HG03066 (cell line): ENCODE results near the gene FBLN1.
"Not testable (repeated sequence)": the region's sequence is repeated elsewhere in the genome, so short reads cannot be mapped to it uniquely, and the experiment has no call there.

ENCODE experiments used
- ATAC-seq: cut with Tn5 transposase; IDR thresholded peaks from one replicate; pipeline ENCODE4 v1.9.1; 2021; ENCODE audit warnings: low read depth; ENCODE audit not compliant: unreplicated experiment

Gene FBLN1

DNA sequence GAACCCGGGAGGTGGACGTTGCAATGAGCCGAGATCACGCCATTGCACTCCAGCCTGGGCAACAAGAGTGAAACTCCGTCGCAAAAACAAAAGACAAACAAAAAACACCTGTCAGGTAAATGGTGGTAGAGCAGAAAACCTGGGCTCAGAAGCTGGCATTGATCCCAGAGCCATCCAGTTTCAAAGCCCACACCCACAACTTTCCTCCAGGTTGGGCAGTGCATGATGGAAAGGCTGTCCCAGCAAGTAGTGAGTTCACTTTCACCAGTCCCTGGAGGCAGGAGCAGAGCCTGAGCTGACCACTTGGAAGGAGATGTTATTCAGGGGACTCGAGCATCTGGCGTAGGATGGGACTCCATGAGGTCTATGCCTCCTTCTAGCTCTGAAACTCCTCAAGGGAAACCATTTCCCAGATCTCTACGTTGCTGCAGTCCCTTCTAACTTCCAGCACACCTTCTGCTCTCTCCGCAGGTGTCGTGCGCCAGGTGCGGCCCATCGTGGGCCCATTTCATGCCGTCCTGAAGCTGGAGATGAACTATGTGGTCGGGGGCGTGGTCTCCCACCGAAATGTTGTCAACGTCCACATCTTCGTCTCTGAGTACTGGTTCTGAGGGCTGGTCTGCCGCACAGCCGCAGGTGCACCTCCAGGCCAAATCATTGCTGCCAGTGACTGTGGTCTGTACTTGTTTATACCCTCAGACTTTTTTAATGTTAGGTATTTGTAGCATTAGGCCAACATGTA, 97.3 kb downstream of the FBLN1 start:
- ATAC-seq = no peak

DNA sequence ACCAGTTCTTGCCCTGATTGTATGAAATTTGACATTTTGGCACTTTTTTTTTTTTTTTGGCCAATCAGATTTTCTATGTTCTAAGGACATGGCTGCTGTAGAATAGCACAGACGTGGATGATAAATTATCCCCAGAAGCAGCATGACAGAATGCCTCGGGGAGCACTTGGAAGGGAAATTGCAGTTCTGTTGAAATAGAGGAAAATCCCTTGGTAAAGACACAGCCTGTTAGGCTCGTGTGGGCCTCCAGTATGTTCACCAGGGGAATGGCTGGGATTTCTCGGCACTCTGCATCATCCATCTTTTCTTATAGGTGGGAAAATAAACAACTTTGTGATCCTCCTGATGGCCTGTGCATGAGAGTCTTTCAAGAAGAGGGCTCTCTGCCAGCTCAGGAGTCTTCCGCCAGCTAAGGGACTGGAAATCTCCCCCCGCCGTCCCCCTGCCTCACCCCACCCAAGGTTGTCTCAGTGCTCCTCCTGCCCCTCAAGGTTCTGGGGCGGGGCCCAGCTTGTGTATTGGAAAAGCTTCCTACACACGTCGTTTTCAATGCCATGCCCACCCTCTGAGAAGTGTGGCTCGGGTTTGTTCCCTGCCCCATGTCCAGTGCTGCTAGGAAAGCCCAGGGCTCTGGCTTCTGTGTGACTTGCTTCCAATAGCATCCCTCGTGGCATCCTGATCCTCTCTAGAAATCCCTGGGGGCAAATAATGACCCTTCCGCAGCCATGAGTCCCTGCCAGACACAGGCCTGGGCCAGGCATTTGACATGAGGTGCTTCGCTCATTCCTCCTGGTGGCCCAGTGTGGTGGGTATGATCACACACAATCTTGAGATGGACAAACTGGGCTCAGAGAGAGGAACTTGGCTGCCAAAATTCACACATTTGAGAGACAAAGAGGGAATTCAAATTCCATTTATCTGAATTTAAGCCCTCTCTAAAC, 98.4 kb downstream of the FBLN1 start:
- ATAC-seq = no peak

DNA sequence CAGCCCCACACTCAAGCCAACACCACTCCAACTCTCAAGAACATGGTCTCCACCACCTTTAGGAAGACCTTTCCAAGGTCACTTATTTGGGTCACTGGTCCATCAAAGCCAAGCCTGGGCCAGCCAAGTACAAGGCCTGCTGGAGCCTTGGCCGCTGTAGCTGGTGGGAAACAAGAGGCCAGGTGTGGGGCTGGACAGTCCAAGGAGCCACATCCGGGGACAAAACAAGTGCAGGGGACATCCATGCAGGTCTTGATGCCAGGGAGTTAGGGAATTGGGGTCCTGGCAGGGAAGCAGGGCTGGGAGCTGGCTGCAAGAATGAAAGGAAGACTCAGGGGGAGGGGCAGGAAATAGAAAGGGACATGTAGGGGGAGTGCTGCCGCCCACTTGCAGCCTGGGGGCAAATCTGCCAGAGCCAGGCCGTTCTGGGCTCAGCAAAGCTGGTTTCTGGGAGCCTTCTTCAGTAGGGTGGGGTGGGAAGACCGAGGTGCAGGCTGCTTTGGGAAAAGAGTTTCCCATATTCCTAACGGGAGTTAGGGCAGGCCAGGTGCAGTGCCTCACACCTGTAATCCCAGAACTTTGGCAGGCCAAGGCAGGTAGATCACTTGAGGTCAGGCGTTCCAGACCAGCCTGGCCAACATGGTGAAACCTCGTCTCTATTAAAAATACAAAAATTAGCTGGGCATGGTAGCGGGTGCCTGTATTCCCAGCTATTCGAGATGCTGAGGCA, 99.5 kb downstream of the FBLN1 start:
- ATAC-seq = no peak

DNA sequence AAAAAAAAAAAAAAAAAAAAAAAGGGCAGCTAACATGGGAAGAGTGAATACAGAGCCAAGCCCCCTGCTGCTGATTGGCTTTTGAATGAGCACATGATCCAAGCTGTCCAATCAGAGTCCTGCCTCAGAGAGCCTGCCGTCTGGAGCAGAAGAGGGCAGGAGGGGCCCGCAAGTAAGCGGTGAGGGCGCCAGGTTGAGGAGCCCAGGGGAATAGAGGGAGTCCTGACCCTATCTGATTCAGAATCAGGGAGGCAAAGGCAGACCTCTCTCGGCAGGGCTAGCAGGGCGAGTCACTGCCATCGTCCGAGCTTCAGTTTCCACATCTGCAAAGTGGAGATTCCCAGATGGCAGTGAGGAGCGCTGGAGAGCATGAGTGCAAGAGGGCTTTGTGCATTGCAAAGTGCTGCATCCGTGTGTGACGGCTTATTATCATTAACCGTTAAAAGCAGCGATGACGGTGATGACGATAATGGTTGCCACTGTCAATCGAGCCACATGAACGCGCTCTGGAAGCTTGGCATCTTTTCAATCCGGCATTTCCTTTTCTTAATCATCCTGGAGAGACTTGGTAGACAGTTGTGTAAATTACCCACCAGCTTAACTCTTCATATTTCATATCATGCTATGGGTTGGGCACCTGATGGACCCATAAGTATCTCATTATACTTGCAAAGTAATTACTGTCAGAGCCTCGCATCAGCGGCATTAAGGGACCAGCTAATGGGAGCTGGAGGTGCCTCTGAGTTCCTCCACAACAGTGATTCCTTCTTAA, 100.3 kb downstream of the FBLN1 start:
- ATAC-seq = no peak

DNA sequence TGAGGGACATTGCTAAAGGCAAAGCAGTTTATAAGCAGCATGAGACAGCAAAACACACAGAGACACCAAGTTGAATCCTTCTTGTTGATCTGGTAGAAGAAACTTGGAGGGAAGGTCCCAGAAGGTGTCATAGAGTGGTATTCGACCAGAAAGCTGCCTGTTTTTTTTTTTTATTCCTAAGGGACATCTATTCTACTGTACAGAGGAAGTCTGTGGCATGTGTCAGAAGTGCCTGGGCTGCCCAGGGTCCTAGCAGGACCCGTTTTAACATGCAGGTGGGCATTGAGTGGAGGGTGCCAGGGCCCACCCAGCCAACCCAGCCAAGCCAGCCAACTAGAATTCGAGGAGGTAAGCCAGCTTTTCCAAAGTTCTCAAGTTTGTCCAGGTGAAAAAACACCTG, 100.9 kb downstream of the FBLN1 start:
- no peak for ATAC-seq

DNA sequence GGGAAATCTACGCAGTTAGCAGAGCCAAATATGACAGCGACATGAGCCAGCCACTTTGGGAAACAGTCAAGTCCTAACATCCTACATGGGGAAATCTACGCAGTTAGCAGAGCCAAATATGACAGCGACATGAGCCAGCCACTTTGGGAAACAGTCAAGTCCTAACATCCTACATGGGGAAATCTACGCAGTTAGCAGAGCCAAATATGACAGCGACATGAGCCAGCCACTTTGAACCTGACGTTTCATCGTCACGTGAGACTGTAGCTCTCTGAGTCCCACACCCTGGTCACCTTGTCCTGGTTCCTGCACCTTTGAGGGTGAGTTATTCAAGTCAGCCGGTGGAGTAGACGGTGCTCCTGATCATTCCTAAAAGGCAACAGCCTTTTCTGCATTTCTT, 105.4 kb downstream of the FBLN1 start:
- not testable (repeated sequence) for ATAC-seq

DNA sequence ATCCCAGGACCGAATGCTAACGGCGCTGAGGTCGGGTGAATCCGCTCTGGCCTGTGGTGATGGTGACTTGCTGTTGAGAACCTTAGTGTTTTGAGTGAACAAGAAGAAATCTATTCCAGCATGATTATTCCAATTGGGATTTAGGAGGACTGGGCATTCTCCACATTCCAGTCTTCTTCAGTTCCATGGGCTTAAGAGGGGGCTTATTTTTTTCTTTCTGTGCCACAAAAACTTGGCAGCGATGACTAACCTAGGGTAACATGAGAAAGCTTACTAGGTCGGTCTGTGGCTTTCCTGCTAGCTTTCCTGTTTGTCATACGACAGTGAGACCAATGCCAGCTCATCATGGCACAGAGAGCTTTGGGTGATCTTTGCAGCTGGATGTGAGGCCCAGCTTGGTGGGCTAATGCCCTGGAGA, 106.1 kb downstream of the FBLN1 start:
- ATAC-seq = no peak

DNA sequence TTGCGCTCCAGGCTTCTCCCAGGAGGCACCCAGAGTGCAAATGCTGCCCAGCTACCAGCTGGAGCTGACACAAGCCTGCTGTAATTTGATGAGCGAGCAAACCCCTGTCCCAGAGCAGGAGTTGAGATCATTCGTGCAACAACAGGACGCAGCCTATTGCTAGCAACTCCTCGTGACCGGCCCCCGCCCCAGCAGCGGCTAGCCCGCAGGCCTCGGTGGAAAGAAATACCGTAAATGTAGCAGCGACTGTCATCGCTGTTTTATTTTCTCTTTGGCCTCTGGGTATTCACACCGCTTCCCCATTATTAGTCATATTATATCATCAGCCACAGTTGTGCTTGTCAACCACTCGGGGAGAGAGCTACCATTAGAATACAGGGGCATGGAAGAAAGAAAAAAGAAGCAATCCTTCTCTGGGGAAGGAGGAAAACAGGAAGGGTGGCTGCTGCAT, 109.8 kb downstream of the FBLN1 start:
- ATAC-seq = no peak

DNA sequence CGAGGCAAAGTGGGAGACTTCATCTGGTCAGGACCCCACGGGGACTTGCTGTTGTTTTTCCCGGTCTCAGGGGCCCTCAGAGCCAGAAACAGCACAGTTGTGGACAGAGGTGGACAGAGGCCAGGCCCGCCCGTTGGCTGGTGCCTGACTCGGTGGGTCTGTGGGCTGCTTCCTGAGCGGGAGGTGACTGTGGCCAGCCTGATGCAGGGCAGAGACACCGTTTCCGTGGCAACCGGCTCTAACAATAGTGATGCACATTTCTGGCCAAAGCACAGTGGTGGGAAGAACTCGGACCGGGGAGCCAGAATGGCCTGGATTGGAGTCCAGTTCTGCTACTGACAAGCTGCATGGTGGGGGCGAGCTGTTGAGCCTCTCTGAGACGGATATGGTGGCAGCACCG, 110.3 kb downstream of the FBLN1 start:
- no peak for ATAC-seq

DNA sequence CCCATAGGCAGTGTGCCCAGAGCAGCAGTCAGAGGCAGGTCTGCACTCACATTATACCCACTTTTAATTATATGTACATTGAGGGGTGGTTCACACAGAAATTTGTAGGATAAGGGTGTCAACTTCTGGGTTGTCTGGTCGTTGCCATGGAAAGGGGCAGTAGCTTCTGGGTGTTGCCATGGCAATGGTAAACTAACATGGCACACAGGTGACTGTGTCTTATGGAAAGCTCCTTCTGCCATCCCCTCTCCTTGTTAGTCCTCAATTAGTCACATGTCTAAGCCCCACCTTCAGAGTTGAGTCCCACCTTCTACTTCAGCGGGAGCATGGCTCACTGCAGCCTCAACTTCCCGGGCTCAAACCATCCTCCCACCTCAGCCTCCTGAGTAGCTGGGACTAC, 112.7 kb downstream of the FBLN1 start:
- no peak for ATAC-seq

DNA sequence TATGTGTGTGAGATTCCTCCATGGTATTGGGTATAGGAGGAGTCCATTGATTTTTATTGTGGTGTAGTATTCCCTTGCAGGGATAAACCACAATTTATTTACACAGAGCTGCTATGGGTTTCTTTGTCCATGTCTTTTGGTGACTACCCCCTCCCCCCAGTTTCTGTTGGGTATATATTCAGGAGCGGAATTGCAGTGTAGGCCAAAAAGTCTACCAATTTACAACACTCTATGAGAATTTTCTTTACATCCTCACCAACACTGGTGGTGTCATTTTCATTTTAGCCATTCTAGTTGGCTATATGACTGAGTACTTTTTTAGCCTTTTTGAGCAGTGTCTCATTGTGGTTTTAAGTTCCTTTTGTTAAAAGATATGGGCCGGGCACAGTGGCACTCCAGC, 113.7 kb downstream of the FBLN1 start:
- no peak for ATAC-seq

DNA sequence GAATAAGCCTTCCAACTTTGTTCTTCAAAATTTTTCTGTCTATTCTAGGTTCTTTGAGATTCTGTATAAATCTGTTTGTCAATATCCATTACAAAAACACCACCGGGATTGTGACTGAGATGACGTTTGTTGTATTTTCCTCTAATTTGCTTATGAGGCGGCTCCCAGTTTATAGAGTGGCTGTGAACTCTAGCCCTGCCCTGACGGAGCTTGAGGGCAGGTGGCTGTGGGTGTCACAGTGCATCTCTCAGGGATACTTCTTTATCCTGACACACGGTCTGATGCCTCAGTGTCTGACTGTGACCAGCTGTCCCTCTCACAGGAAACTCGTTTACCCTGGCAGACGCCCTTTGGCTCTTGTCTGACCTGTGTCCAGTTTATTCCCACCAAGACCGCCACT, 115.3 kb downstream of the FBLN1 start:
- no peak for ATAC-seq

DNA sequence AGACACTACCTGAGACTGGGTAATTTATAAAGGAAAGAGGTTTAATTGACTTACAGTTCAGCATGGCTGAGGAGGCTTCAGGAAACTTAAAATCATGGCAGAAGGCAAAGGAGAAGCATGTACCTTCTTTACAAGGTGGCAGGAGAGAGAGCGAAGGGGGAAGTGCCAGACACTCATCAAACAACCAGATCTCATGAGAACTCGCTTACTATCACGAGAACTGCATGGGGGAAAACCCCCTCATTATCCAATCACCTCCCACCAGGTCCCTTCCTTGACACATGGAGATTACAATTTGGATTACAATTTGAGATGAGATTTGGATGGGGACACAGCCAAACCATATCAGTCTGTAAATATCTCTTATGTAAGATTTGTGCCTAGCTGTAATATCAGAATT, 118.0 kb downstream of the FBLN1 start:
- no peak for ATAC-seq

DNA sequence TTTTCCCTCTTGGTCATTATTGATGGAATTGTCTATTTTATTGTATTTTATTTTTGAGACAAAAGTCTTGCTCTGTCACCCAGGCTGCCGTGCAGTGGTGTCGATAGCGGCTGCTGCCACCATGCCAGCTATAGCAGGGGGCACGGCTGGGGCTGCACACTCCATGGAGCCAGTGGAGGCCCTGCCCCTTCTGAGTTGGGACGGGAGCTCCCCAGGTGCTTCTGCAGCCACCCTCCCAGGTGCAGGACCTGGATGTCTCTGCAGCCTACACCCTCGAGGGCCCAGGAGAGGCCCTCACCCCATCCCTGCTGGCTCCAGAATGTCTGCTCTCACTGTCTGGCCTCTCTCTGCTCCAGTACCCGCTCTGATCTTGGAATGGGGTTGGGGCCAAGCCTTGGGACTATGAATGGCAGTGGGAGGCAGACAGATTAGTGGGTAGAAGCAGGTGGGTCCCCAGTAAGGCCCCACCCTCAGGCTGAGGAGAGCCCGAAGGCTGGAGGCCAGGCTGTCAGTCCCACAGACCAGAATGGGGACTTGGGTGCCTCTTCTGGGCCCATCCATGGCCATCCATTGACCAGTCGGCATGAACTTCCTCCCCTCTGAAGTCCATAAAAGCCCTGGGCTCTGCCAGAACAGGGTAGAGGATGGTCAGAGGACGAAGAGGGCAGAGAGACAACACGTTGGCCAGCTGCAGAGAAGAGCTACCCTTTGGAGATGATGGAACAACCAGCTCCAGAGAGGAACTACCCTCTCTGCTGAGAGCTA, 119.3 kb downstream of the FBLN1 start:
- ATAC-seq = no peak

DNA sequence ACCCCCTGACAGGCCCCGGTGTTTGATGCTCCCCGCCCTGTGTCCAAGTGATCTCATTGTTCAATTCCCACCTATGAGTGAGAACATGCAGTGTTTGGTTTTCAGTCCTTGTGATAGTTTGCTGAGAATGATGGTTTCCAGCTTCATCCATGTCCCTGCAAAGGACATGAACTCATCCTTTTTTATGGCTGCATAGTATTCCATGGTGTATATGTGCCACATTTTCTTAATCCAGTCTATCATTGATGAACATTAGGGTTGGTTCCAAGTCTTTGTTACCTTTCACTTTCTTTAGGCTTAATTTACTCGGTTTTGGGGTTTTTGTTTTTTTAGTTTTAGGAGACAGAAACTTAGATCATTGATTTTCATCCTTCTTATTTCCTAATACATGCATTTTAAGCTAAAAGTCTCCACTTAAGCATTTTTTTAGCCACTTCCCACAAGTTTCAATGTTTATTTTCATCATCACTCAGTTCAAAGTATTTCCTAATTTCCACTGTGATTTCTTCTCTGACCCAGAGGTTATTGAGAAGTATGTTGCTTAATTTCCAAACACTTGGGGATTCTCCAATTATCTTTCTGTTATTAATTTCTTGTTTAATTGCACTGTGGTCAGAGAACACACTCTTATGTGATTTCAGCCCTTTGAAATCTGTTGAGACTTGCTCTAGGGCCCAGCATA, 120.9 kb downstream of the FBLN1 start:
- ATAC-seq = not testable (repeated sequence)

DNA sequence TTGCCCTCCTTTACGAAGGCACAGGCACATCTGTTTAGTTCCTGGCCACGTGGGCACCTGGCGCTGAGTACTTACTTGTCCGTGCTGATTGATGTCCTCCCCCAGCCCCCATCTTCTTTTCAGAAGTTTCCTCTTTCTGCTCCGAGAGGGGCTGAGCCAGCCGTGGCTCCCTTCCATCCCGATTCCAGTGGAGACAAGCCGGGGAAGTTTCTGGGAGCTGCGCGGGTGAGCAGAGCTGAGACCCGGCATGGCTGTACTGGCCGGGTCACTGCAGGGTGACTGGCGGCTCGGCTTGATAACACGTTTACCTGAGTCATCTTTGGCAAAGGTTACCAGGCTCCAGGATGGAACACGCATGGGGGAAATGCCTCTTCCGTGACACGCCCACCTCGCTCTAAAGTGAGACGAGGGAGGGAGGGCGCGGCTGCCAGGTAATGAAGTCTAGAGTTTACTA, 123.5 kb downstream of the FBLN1 start:
- no peak for ATAC-seq

DNA sequence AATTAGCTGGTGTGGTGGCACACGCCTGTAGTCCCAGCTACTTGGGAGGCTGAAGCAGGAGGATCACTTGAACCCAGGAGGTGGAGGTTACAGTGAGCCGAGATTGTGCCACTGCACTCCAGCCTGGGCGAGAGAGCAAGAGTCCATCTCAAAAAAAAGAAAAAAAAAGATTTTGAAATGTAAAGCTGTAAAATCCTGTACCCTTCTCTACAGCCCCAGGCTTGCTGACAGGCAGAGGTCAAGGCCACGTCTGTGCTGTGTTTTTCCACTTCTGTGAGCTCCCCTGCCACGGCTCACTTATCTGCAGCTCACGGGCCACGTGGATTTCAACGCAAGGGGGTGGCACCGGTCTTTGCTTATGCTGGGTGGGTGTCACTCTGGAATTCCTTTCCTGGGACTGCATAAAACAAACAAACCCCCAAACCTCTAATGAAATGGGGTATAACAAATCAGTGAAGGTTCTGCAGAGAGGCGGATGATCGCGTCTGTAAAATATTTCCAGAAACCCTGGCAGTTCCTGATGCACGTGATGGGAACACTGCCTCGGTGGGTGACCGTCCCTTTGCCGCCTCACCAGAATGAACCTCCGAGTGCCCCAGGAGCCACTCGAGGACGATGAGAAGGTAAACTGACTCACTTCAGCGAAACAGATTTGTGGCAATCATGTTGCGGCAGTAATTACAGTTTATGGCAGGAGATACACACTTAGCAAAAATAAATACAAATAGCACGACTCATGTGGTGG, 125.0 kb downstream of the FBLN1 start:
- ATAC-seq = no peak

DNA sequence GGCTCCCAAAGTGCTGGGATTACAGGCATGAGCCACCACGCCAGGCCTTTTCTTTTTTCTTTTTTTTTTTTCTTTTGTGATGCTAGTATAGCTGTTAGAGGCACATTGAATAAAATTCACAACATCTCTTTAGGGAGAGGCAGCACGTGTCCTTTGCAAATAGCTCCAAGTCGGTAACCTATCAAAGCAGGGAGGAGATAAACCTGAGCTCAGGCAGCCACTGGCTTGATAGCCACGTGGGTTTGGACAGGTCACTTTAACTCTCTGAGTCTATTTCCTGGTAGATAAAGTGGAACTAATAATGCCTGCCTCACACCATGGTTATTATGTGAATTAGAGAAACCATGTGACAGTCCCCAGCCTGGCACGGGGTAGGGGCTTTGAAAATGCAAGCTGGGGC, 125.8 kb downstream of the FBLN1 start:
- no peak for ATAC-seq
